ENCODE data around the gene TALDO1. TPM values are rescaled to one million over a fixed set of nuclear protein-coding genes. Genes with fewer than 3 reads are reported as not detected.
A peak's percentile ranks its signal among the peaks of the same experiment; 100 is the strongest.

The TALDO1 gene
- total RNA-seq, 4 donors from 2014 or later, result 140 to 175 (median 149) TPM

DNA sequence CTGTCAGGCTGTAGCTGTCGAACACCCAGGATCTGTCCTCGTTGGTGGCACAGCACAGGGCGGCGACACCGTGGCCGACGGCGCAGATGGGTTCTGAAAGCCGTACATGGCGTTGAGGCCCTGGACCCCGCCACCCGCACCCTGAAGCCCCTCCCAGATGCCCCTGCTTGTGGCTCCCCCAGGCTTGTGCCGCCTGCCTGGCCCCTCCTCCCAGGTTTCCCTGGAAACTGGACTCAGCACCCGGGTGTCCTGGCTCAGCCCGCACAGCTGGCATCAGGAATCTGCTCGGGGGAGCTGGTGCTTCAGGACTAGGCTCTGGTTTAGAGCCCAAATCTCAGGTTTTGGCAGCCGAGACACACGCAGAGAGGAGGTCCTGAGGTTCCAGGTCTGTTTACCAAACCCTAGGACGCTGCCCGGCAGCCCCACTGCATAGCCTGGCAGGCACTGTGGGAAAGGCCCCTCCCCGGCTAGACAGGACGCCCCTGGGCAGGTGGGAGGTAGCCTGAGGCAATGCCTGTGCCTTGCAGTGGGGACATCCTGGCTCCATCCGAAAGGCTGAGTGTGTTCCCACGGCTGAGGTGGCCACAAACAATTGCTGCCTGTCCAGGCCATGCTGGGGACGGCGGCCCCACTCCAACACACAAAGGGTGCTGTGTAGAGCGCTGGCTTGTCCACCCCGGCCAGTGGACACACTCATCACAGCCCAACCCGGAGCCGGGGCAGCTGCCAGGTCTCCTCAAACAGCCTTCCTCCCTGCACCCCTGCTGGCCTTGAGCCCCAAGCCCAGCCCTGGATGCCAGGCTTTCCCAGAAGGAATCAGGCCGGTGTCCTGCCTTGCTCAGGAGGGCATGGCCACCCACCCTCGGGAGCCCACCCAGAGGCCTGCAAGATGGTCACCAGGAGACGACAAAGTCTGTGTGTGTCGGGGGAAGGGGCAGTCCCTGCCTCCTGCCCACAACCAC is 25.4 kb downstream of the TALDO1 start:
- H3K27me3 ChIP-seq, result no peaks in the 10 kb centered on the region
- H3K36me3 ChIP-seq, result peaks cover 0 to 41% (median 0%) of the 10 kb centered on the region in 3 donors
- H3K4me3 ChIP-seq, result no peak overlapping the region
- no peak for DNase-seq
- no peaks in the 10 kb centered on the region for H3K9me3 ChIP-seq
- H3K27ac ChIP-seq, result no peak overlapping the region
- H3K4me1 ChIP-seq, result peaks cover 0 to 21% (median 8%) of the 10 kb centered on the region in 4 donors
- TF ChIP-seq POLR2A (IDR thresholded peaks at IDR 0.05), result no peak
- TF ChIP-seq, protein P1, sequence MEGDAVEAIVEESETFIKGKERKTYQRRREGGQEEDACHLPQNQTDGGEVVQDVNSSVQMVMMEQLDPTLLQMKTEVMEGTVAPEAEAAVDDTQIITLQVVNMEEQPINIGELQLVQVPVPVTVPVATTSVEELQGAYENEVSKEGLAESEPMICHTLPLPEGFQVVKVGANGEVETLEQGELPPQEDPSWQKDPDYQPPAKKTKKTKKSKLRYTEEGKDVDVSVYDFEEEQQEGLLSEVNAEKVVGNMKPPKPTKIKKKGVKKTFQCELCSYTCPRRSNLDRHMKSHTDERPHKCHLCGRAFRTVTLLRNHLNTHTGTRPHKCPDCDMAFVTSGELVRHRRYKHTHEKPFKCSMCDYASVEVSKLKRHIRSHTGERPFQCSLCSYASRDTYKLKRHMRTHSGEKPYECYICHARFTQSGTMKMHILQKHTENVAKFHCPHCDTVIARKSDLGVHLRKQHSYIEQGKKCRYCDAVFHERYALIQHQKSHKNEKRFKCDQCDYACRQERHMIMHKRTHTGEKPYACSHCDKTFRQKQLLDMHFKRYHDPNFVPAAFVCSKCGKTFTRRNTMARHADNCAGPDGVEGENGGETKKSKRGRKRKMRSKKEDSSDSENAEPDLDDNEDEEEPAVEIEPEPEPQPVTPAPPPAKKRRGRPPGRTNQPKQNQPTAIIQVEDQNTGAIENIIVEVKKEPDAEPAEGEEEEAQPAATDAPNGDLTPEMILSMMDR (IDR thresholded peaks at IDR 0.05), result no peak

DNA sequence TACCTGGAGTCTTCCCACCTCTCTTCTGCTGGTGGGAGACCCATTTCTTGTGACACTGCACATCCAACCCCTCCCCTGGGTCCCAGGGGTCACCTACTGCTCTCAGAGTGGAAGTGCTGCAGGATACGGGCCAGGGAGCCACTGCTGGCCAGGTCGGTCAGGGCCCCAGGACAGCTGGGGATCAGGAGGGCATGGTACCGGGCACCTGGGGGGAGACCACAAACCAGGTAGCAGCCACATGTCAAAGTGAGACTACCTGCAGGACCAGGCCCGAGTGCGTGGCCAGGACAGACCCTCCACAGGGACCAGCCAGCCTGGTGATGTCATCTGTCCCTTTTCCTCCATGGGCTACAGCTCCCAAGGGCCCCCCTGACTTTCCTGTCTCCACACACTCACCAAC is 26.2 kb downstream of the TALDO1 start:
- Histone ChIP-seq H3K4me1 (peaks cover 0 to 25% (median 11%) of the 10 kb centered on the region in 4 donors), H3K4me3 (no peak overlapping the region), H3K9me3 (no peaks in the 10 kb centered on the region), H3K36me3 (peaks cover 0 to 41% (median 0%) of the 10 kb centered on the region in 3 donors), H3K27ac (no peak overlapping the region), H3K27me3 (no peaks in the 10 kb centered on the region)
- no peak for DNase-seq
- TF ChIP-seq, protein P1 (IDR thresholded peaks at IDR 0.05), result no peak
- no peak for TF ChIP-seq POLR2A (IDR thresholded peaks at IDR 0.05)

DNA sequence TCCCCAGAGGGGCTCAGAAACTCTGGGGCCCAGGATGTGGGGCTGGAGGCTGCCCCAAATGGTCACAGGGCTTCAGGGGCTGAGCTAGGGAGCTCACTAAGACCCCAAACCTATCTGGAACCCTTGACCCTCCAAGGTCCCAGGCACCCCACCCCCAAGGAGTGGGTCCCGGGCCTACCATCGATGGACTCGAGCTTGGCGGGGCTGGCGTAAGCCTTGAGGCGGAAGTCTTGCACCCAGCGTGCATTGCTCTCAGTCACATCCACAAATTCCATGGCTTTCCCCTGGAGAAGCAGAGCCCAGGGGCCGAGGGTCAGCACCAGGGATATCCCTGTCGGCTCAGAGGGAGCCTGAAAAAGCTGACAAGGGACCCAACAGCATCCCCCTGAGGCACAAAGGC is 26.6 kb downstream of the TALDO1 start:
- no peak for DNase-seq
- no peak overlapping the region for H3K4me3 ChIP-seq
- no peaks in the 10 kb centered on the region for H3K9me3 ChIP-seq
- H3K27me3 ChIP-seq, result no peaks in the 10 kb centered on the region
- H3K4me1 ChIP-seq, result peaks cover 0 to 29% (median 12%) of the 10 kb centered on the region in 4 donors
- TF ChIP-seq POLR2A (IDR thresholded peaks at IDR 0.05), result no peak
- peaks cover 0 to 41% (median 0%) of the 10 kb centered on the region in 3 donors for H3K36me3 ChIP-seq
- H3K27ac ChIP-seq, result no peak overlapping the region

DNA sequence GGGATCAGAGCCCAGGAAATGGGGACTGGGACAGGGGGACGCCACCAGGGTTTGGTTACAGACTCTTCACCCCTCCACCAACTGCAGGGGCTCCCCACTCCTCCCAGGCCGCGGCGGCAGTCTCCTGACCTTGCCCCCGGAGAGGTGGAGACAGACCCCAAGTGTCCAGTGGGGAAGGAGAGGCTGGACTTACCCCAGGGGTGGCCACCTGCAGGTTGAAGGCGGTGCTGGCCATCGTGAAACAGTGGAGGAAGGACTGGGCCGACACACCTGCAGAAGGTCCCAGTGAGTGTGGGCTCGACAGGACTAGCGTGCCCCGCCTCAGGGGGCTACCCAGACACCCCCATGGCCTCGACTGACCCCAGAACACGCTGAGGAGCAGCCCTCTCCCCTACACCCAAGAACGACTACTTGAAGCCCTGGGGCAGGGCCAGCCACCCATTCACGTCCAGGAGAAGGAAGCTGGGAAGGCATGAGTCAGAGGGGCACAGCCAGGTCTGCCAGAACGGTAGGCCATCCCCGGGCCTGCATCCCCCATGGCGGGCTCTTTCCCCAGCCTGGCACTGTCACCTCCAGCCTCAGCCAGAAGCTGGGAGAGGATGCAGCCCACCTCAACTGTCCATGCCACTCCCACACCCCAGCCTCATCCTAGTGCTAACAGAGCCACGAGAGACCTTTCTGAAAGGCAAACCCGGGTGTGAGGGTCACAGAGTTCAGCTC is 27.8 kb downstream of the TALDO1 start:
- TF ChIP-seq, protein P1 (IDR thresholded peaks at IDR 0.05), result no peak
- H3K27ac ChIP-seq, result no peak overlapping the region
- H3K4me3 ChIP-seq, result no peak overlapping the region
- peaks cover 0 to 38% (median 0%) of the 10 kb centered on the region in 3 donors for H3K36me3 ChIP-seq
- no peaks in the 10 kb centered on the region for H3K9me3 ChIP-seq
- no peak for DNase-seq
- H3K27me3 ChIP-seq, result no peaks in the 10 kb centered on the region
- H3K4me1 ChIP-seq, result peaks cover 0 to 41% (median 12%) of the 10 kb centered on the region in 4 donors

DNA sequence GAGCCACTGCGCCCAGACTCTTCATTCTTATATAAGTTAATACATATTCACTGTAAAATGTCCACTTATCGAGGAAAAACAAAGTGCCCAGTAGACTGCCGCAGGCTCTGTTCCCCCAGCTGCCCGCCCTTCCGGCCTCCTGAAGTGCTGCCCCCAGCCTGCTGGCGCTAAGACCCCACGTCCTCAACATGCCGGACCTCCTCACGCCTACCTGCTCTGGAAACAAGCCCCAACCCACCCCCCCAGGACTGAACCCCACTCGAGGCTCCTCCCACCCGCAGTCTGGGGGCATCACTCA is 28.9 kb downstream of the TALDO1 start:
- TF ChIP-seq, protein P1 (IDR thresholded peaks at IDR 0.05), result no peak
- no peak for TF ChIP-seq POLR2A (IDR thresholded peaks at IDR 0.05)
- Histone ChIP-seq H3K4me3 (peak overlapping the region; percentile 70 to 97 (median 81)), H3K27me3 (no peaks in the 10 kb centered on the region), H3K36me3 (peaks cover 0 to 32% (median 0%) of the 10 kb centered on the region in 3 donors), H3K9me3 (no peaks in the 10 kb centered on the region), H3K27ac (peak overlapping the region in 2 of 4 donors; percentile 86 to 92), H3K4me1 (peaks cover 0 to 42% (median 12%) of the 10 kb centered on the region in 4 donors)
- DNase-seq, result no peak
